NOMO-1 (cell line): ENCODE measurements around the gene CEP68.
"Not testable (repeated sequence)": the region's sequence is repeated elsewhere in the genome, so short reads cannot be mapped to it uniquely, and the experiment has no call there.

Experiments
- DNase-seq, 2 experiments: peaks; one replicate each; lab custom pipeline; 2025; ENCODE audit not compliant: unreplicated experiment in 2 of 2; lab: John Stamatoyannopoulos, UW

The CEP68 gene

GRCh38 chr2:65056215-65057053 lies at the start of gene CEP68:
TSS of gene CEP68 (plus strand) at chr2:65056416. CDS start at chr2:65069445, 13,029 bp downstream.
- peak; percentile 98 for DNase-seq

- DNase-seq, result no peak
Measured at GRCh38 chr2:65013776-65014175, 42.4 kb upstream of the CEP68 start.

GRCh38 chr2:65015731-65016130 lies 40.5 kb upstream of the CEP68 start:
- DNase-seq, result no peak

GRCh38 chr2:65016789-65017188 lies 39.4 kb upstream of the CEP68 start:
- no peak for DNase-seq

GRCh38 chr2:65017335-65017734 lies 38.9 kb upstream of the CEP68 start:
- DNase-seq, result peak; percentile 88 to 92

DNA sequence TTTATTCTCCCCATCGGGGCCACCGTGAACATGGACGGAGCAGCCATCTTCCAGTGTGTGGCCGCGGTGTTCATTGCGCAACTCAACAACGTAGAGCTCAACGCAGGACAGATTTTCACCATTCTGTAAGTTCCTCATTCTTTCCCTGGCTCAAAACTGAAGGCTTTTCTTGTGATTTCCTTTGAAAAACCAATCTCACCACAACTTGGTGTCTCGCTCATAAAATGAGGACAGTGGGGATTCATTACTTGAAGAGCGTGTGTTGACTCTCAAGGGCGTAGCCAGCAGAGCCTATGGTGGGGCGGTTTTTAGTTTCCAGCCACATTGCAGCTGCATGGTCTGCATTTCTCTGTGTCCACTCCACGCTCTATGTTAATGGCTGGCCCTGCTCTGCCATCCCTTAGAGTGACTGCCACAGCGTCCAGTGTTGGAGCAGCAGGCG lies 38.1 kb upstream of the CEP68 start:
- peak; percentile 90 to 98 for DNase-seq

DNA sequence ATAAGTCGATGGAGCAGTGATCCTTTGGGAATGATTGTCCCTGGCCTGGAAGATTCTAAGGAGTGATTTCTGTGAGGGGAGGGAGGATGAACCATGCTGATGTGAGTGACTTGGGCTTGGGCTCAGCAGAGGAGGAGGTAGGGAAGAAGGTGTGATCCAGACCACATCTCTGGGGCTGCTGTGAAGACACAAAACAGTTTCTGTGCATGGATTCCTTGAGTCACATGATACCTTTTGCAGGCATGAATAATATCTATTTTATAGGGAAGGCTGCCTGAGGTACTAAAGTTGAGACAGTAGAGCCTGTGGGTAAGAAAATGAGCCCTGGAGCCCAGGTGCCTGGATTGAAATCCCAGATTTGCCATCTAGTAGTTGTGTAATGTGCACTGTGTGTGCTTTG lies 37.2 kb upstream of the CEP68 start:
- DNase-seq, result no peak

- no peak for DNase-seq
Measured at GRCh38 chr2:65019675-65020195, 36.5 kb upstream of the CEP68 start.

DNA sequence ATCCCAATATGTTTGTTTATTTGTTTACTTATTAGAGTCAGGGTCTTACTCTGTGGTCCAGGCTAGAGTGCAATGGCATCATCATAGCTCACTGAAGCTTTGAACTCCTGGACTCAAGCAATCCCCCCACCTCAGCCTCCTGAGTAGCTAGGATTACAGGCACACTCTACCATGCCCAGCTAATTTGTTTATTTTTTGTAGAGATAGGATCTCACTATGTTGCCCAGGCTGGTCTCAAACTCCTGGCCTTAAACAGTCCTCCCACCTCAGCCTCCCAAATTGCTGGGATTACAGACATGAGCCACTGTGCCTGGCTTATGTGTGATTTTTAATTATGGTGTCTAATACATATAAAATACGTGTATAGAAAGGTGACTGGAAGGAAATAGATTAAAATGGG lies 36.0 kb upstream of the CEP68 start:
- DNase-seq, result not testable (repeated sequence)

GRCh38 chr2:65020943-65021528 lies 35.2 kb upstream of the CEP68 start:
- DNase-seq, result no peak

DNA sequence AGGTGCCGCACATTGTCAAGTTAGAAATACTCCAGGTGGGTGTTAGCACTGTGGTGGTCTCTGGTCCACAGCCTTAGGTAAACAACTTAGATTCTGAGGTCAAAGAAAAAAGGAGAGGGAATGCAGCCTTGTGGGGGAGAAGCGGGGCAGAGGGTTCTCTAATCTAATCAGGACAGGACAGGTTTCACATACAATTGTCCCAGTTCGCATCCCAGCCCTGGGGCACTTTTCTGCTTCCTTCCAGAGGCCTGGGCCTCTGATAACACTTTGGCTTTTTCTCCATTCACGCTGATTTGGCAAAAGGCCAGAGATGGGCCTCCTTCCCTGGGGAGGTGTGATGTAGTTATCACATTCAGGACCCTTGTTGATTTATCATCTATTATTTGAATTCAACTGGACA lies 34.5 kb upstream of the CEP68 start:
- no peak for DNase-seq

GRCh38 chr2:65022189-65022588 lies 34.0 kb upstream of the CEP68 start:
- DNase-seq, result no peak

GRCh38 chr2:65023742-65024141 lies 32.5 kb upstream of the CEP68 start:
- DNase-seq, result no peak

- no peak for DNase-seq
Measured at GRCh38 chr2:65024149-65024829, 31.9 kb upstream of the CEP68 start.

- DNase-seq, result peak; percentile 30 to 90
Measured at GRCh38 chr2:65025453-65026123, 30.6 kb upstream of the CEP68 start.

- no peak for DNase-seq
Measured at GRCh38 chr2:65026154-65026553, 30.1 kb upstream of the CEP68 start.

DNA sequence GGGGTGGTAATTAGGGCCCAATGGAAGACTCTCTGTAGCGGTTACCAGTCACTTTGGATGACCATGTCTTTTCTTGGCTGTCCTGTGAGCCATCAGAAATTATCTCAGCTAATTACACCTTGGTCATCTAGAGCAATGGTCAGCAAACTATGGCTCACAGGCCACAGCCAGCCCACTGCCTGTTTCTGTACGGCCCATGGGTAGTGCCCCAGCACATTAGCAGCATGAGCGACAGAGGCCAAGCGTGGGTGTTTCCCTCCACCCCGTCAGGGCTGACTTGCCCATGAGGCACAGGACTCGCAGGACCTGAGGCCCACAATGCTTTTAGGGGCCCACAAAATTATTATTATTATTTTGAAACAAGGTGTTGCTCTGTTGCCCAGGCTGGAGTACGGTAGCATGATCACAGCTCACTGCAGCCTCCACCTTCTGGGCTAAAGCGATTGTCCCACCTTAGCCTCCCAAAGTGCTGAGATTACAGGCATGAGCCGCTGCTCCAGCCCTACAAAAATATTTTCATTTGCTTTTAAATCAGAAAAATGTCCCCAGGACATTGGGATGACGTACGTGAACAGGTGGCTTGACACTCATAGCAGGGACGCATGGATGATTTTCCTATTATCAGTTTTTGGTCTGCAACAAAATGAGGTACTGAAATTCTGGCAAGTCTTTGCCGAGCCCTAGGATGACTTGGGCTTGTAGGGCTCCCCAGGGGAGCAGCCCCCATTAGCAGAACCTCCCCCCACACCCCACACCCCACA lies 29.3 kb upstream of the CEP68 start:
- DNase-seq, result no peak

DNA sequence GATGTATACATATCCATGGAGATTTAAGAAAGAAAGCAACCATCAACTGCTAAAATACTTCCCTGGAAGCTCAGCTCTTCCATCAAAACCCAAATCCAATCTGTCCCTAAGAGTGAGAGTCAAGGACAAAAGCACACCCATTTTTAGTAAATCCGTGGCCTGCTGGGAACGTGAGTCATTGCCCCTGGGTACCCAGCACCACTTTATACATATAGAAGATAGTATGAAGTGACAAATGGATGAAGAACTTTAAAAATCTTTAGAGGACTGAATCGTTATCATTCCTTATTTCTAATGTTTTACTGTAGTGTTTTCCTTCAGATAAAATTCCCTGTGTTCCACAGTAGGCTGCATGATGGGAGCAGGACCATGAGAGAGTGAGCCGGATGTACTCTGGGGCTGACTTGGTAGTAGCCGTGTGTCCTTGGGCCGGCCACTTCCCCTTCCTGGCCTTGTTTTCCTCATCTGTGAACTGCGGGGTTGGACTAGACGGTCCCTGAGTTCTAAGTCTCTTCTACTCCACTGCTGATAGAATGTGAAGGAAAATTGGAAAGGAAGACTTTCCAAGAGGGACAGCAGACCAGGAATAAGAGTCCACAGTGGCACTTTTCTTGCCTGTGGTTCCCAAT lies 28.5 kb upstream of the CEP68 start:
- no peak for DNase-seq

DNA sequence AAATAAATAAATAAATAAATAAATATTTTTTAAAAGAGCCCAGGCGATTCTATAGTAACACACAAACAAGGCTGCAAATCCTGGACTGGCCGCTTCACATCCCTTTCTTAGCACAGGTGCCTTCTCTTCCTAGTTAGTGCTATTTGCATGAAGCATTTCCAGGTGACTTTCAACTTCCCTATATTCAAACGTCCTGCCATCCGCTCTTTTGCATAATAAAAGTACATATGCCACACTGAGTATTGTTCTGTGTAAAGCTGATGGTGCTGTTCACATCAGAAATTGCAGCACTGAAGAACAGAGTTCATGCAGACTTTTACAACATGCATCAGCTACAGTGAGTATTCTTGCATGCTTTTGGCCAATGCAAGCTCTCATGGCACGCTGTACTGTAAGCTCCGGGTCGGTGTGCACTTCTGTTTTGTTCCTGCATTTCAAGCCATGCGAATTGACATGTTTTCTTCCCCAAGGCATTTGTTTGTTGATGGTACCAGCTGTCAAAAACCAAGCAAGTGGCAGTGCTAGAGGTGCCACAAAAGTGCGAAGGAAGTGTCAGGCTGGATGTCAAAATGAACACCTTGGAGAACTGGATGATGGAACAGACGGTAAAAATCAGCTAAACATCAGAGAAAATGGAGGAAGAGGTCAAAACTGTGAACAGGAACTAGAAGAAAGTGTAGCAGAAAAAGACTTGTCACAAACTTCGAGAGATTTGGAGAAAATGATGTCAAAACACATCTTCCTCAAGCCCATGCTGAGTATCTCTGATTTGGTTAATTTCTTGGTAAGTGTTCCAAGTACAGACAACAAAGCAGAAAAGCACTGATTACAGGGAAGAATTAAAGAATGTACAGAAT lies 25.5 kb upstream of the CEP68 start:
- peak in 1 of 2 experiments; percentile 15 for DNase-seq
